ENCODE data around the gene AGGF1.

GRCh38 chr5:77087484-77088261 lies 57.5 kb downstream of the AGGF1 start:
- TF ChIP-seq CTCF (conservative IDR thresholded peaks at IDR 0.05) (no peak), ZFX (IDR thresholded peaks at IDR 0.05) (no peak)

All from C4-2B (cell line).